H9 (cell line): Measurements from ENCODE around the gene FAM193B. TPM values are rescaled to one million over a fixed set of nuclear protein-coding genes. Genes with fewer than 3 reads are reported as not detected.

Experiments
- DNase-seq: peaks from one replicate; pipeline ENCODE4 v3.0.0-alpha.2; 2017
- H2AFZ ChIP-seq: one replicate; pipeline ENCODE4 v1.6.1; 2013; ENCODE audit warnings: mild to moderate bottlenecking, low read length, control low read depth, moderate library complexity
- H2AK5ac ChIP-seq: 2 replicates; pipeline ENCODE4 v1.6.1; 2013; ENCODE audit warnings: low read length, control low read depth, mixed read lengths; ENCODE audit not compliant: insufficient read length
- H2BK120ac ChIP-seq: one replicate; pipeline ENCODE4 v1.6.1; 2013; ENCODE audit warnings: low read depth, mild to moderate bottlenecking, low read length, control low read depth, inconsistent platforms; ENCODE audit not compliant: poor library complexity, severe bottlenecking
- H2BK12ac ChIP-seq: 2 replicates; pipeline ENCODE4 v1.6.1; 2013; ENCODE audit warnings: low read length, control low read depth, mixed read lengths, low read depth; ENCODE audit not compliant: insufficient read length
- H2BK15ac ChIP-seq: 2 replicates; pipeline ENCODE4 v1.6.1; 2013; ENCODE audit warnings: low read depth, low read length, control low read depth
- H2BK20ac ChIP-seq: one replicate; pipeline ENCODE4 v1.6.1; 2013; ENCODE audit warnings: low read depth, mild to moderate bottlenecking, low read length, control low read depth, inconsistent platforms; ENCODE audit not compliant: poor library complexity, severe bottlenecking
- H2BK5ac ChIP-seq: 2 replicates; pipeline ENCODE4 v1.6.1; 2013; ENCODE audit warnings: low read length, control low read depth, mixed read lengths; ENCODE audit not compliant: insufficient read length
- H3K14ac ChIP-seq: 2 replicates; pipeline ENCODE4 v1.6.1; 2013; ENCODE audit warnings: low read length, control low read depth; ENCODE audit not compliant: insufficient read depth
- H3K18ac ChIP-seq: 2 replicates; pipeline ENCODE4 v1.6.1; 2013; ENCODE audit warnings: low read depth, mild to moderate bottlenecking, mixed read lengths, low read length, control low read depth; ENCODE audit not compliant: insufficient read length
- H3K23ac ChIP-seq: 2 replicates; pipeline ENCODE4 v1.6.1; 2013; ENCODE audit warnings: low read length, control low read depth, mixed read lengths, low read depth; ENCODE audit not compliant: insufficient read length
- H3K23me2 ChIP-seq: 2 replicates; pipeline ENCODE4 v1.6.1; 2013; ENCODE audit warnings: low read depth, mild to moderate bottlenecking, mixed read lengths, low read length, control low read depth; ENCODE audit not compliant: insufficient read length, poor library complexity, severe bottlenecking
- H3K27ac ChIP-seq: 2 replicates; pipeline ENCODE4 v1.5.1; 2013; ENCODE audit warnings: low read length, control low read depth, mixed read lengths, low read depth; ENCODE audit not compliant: insufficient read length
- H3K27me3 ChIP-seq: 2 replicates; pipeline ENCODE4 v1.6.1; 2013; ENCODE audit warnings: low read length, control low read depth, inconsistent platforms; ENCODE audit not compliant: insufficient read depth
- H3K4ac ChIP-seq: 2 replicates; pipeline ENCODE4 v1.6.1; 2013; ENCODE audit warnings: low read depth, mild to moderate bottlenecking, control low read depth, inconsistent platforms, low read length, moderate library complexity
- H3K4me1 ChIP-seq: 2 replicates; pipeline ENCODE4 v1.6.1; 2013; ENCODE audit warnings: low read length, control low read depth, inconsistent platforms; ENCODE audit not compliant: insufficient read depth
- H3K4me2 ChIP-seq: 2 replicates; pipeline ENCODE4 v1.6.1; 2013; ENCODE audit warnings: low read length, control low read depth, mixed read lengths; ENCODE audit not compliant: insufficient read length, insufficient read depth
- H3K56ac ChIP-seq: 2 replicates; pipeline ENCODE4 v1.6.1; 2013; ENCODE audit warnings: low read depth, mild to moderate bottlenecking, mixed read lengths, low read length, control low read depth; ENCODE audit not compliant: insufficient read length
- H3K79me1 ChIP-seq: 2 replicates; pipeline ENCODE4 v1.6.1; 2013; ENCODE audit warnings: low read depth, mild to moderate bottlenecking, moderate library complexity, low read length, control low read depth, inconsistent platforms; ENCODE audit not compliant: insufficient read depth, poor library complexity, severe bottlenecking
- H3K79me2 ChIP-seq: 2 replicates; pipeline ENCODE4 v1.6.1; 2013; ENCODE audit warnings: low read length, control low read depth, inconsistent platforms; ENCODE audit not compliant: insufficient read depth
- H3K9ac ChIP-seq: 2 replicates; pipeline ENCODE4 v1.6.1; 2013; ENCODE audit warnings: low read length, control low read depth, mixed read lengths; ENCODE audit not compliant: insufficient read length; ENCODE audit errors: extremely low read depth
- H3K9me3 ChIP-seq: one replicate; pipeline ENCODE4 v1.6.1; 2013; ENCODE audit warnings: low read depth, low read length, inconsistent platforms; ENCODE audit not compliant: control insufficient read depth
- H3T11ph ChIP-seq: one replicate; pipeline ENCODE4 v1.6.1; 2013; ENCODE audit warnings: mild to moderate bottlenecking, low read length, control low read depth, inconsistent platforms
- H4K20me1 ChIP-seq: one replicate; pipeline ENCODE4 v1.6.1; 2013; ENCODE audit not compliant: control insufficient read depth, insufficient read length, insufficient read depth
- H4K5ac ChIP-seq: 2 replicates; pipeline ENCODE4 v1.6.1; 2013; ENCODE audit warnings: low read depth, mild to moderate bottlenecking, mixed read lengths, low read length, control low read depth; ENCODE audit not compliant: insufficient read length
- H4K8ac ChIP-seq: replicated peaks from 2 replicates; pipeline ENCODE4 v1.6.1; 2013; ENCODE audit warnings: low read length, control low read depth, mixed read lengths, low read depth; ENCODE audit not compliant: insufficient read length
- H4K91ac ChIP-seq: 2 replicates; pipeline ENCODE4 v1.6.1; 2013; ENCODE audit warnings: low read depth, mild to moderate bottlenecking, moderate library complexity, mixed read lengths, low read length, control low read depth; ENCODE audit not compliant: insufficient read length
- H3K27ac Mint-ChIP-seq, 3 experiments: 2 replicates in 2 of 3; 3 replicates in 1 of 3; pipeline ENCODE4 v1.8.0; 2020 to 2021; ENCODE audit warnings: mixed read lengths in 3 of 3, mild to moderate bottlenecking in 1 of 3, moderate library complexity in 1 of 3
- H3K27me3 Mint-ChIP-seq: 2 replicates; pipeline ENCODE4 v1.8.0; 2021; ENCODE audit warnings: low read depth, mild to moderate bottlenecking, moderate library complexity, mixed read lengths
- H3K36me3 Mint-ChIP-seq, 3 experiments: 2 replicates in 2 of 3; 3 replicates in 1 of 3; pipeline ENCODE4 v1.8.0; 2020 to 2021; ENCODE audit warnings: low read depth in 3 of 3, mixed read lengths in 3 of 3; ENCODE audit not compliant: insufficient read depth in 1 of 3
- H3K4me1 Mint-ChIP-seq, 2 experiments: 2 replicates each; pipeline ENCODE4 v1.8.0; 2020; ENCODE audit warnings: mixed read lengths in 2 of 2
- H3K4me3 Mint-ChIP-seq, 2 experiments: 2 replicates in 1 of 2; 3 replicates in 1 of 2; pipeline ENCODE4 v1.8.0; 2020 to 2021; ENCODE audit warnings: mild to moderate bottlenecking in 2 of 2, mixed read lengths in 2 of 2, moderate library complexity in 1 of 2
- H3K9me3 Mint-ChIP-seq, 2 experiments: 2 replicates in 1 of 2; 3 replicates in 1 of 2; pipeline ENCODE4 v1.8.0; 2020; ENCODE audit warnings: mild to moderate bottlenecking in 2 of 2, mixed read lengths in 2 of 2, moderate library complexity in 1 of 2
- WGBS: extraction: QIAGEN DNeasy Blood & Tissue Kit; methylation state at CpG from one replicate; pipeline ENCODE4 v1.1.7; 2013; ENCODE audit warnings: missing lambda C conversion rate, low lambda C conversion rate, mixed read lengths; ENCODE audit not compliant: insufficient read length; ENCODE audit errors: extremely low coverage; 5-methylcytosine and 5-hydroxymethylcytosine counted together
- total RNA-seq: library from RNA; stranded (reverse); gene quantifications from 2 replicates; pipeline ENCODE4 v1.2.1, GENCODE V29; 2021
- TF ChIP-seq, protein P1 (sequence below): fragments of 200-600 bp; sonication (generic); conservative IDR thresholded peaks from 3 replicates; pipeline ENCODE4 v1.8.0; 2021; ENCODE audit warnings: antibody characterized with exemption, mild to moderate bottlenecking

FAM193B gene
- total RNA-seq, 1 experiment from 2014 or later = 71.5 TPM

DNA sequence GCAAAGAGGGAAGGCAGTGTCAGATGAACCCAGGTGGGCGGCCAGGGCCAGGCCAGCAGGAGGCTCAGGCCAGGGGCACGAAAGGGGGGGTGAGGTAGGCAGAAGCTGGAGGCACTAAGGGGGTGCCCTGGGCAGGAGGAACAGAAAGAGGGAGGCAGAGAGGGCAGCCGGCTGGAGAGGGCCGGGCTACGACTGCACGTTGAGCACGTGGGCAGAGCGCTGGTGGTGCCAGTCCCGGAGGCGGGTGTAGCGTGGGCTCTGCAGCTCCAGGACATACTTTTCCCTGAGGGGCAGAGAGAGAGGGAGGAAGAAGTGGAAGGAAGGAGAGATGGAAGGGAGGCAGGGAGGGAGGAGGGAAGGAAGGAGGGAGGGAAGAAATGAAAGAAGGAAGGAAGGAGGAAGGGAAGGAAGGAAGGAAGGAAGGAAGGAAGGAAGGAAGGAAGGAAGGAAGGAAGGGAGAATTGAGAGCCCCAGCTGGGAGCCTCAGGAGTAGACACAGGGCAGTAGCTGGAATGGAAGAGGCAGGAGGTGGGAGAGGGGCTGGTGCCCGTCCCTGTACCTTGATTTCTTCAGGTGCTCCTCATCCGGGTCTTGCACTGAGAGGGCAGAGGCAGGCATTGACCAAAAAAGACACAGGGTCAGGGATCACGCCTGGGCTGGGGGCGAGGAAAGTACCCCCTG is 63.9 kb downstream of the FAM193B start:
- Histone ChIP-seq H2BK15ac (no peak overlapping the region), H3K23ac (no peak overlapping the region), H3K18ac (no peak overlapping the region), H4K91ac (no peak overlapping the region), H3K79me2 (no peaks in the 10 kb centered on the region), H3K4ac (no peak overlapping the region), H3K14ac (no peak overlapping the region), H3K4me1 (no peaks in the 10 kb centered on the region; the same call in 1 of the 2 replicates), H2AFZ (no peak overlapping the region), H2BK5ac (no peak overlapping the region), H3K9ac (no peak overlapping the region), H2BK20ac (no peak overlapping the region), H2BK120ac (no peak overlapping the region), H3T11ph (no peak overlapping the region), H2BK12ac (no peak overlapping the region), H3K4me2 (no peak overlapping the region), H4K5ac (no peak overlapping the region), H3K27me3 (no peaks in the 10 kb centered on the region), H2AK5ac (no peak overlapping the region), H3K9me3 (no peaks in the 10 kb centered on the region), H4K20me1 (no peaks in the 10 kb centered on the region), H3K23me2 (no peaks in the 10 kb centered on the region), H3K27ac (no peak overlapping the region), H3K56ac (no peak overlapping the region), H3K79me1 (no peaks in the 10 kb centered on the region), H4K8ac (no peak overlapping the region)
- H3K4me3 Mint-ChIP-seq = no peak overlapping the region
- TF ChIP-seq, protein P1, sequence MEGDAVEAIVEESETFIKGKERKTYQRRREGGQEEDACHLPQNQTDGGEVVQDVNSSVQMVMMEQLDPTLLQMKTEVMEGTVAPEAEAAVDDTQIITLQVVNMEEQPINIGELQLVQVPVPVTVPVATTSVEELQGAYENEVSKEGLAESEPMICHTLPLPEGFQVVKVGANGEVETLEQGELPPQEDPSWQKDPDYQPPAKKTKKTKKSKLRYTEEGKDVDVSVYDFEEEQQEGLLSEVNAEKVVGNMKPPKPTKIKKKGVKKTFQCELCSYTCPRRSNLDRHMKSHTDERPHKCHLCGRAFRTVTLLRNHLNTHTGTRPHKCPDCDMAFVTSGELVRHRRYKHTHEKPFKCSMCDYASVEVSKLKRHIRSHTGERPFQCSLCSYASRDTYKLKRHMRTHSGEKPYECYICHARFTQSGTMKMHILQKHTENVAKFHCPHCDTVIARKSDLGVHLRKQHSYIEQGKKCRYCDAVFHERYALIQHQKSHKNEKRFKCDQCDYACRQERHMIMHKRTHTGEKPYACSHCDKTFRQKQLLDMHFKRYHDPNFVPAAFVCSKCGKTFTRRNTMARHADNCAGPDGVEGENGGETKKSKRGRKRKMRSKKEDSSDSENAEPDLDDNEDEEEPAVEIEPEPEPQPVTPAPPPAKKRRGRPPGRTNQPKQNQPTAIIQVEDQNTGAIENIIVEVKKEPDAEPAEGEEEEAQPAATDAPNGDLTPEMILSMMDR = no peak
- H3K27me3 Mint-ChIP-seq = no peaks in the 10 kb centered on the region
- DNase-seq = no peak
- peak overlapping the region in 1 of 3 experiments; percentile 91; a peak in 2 of 7 replicates for H3K27ac Mint-ChIP-seq
- peaks cover 12 to 34% of the 10 kb centered on the region in 2 experiments for H3K4me1 Mint-ChIP-seq
- WGBS = no CpG with 5 or more reads among the region's 15 CpGs
- no peaks in the 10 kb centered on the region; a peak in 1 of 5 replicates for H3K9me3 Mint-ChIP-seq
- H3K36me3 Mint-ChIP-seq = peaks cover 41 to 76% (median 67%) of the 10 kb centered on the region in 3 experiments
